Left forelimb (tissue), 1 donor: ENCODE results near the gene IKBKG.
"Not testable (repeated sequence)": the region's sequence is repeated elsewhere in the genome, so short reads cannot be mapped to it uniquely, and the experiment has no call there.

Source experiments
- DNase-seq: peaks from one replicate; pipeline ENCODE4 v3.0.0-alpha.2; 2018; ENCODE audit warnings: low spot score

IKBKG gene

GRCh38 chrX:154605566-154605965, 58.1 kb downstream of the IKBKG start:
- no peak for DNase-seq

GRCh38 chrX:154607370-154607769, 60.0 kb downstream of the IKBKG start:
- DNase-seq: no peak

GRCh38 chrX:154607976-154608375, 60.6 kb downstream of the IKBKG start:
- DNase-seq: not testable (repeated sequence)

GRCh38 chrX:154608823-154609222, 61.4 kb downstream of the IKBKG start:
- DNase-seq: not testable (repeated sequence)

GRCh38 chrX:154611146-154611545, 63.7 kb downstream of the IKBKG start:
- DNase-seq: not testable (repeated sequence)

GRCh38 chrX:154613586-154613985, 66.2 kb downstream of the IKBKG start:
- not testable (repeated sequence) for DNase-seq
